Measurements from ENCODE around the gene RNF227. TPM values are rescaled to one million over a fixed set of nuclear protein-coding genes. Genes with fewer than 3 reads are reported as not detected.

RNF227 gene
- total RNA-seq, 1 experiment from 2014 or later = 5.0 TPM

DNA sequence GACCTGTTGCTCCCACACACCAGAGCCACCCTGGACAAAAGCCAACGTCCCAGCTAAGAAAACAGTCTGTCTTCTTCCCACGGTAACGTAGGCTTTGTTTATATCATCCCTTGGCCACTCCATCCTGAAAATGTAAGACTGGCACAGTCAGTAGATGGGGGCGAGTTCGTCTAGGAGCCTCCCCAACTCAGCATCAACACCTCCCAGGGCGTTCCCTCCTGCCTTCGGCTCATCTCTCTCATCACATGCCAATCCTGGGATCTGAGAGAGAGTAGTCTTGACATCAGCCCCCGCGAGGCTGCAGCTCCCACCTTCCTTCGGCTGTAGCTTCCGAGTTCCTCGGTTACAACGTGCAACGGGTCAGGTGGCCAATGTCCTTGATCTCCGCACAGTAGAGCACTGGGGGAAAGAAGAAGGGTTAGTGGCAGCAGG, 894 bp downstream of the RNF227 start:
- Mint-ChIP-seq H3K36me3 (ENCODE audit: insufficient read depth, unreplicated experiment) (peaks cover 26% of the 10 kb centered on the region), H3K27ac (ENCODE audit: unreplicated experiment) (peak overlapping the region; percentile 92), H3K4me3 (ENCODE audit: unreplicated experiment) (peak overlapping the region; percentile 85), H3K9me3 (ENCODE audit: unreplicated experiment) (no peaks in the 10 kb centered on the region), H3K27me3 (ENCODE audit: insufficient read depth, unreplicated experiment) (no peaks in the 10 kb centered on the region), H3K4me1 (ENCODE audit: low read depth, unreplicated experiment) (no peaks in the 10 kb centered on the region)
- BruUV-seq (replicated peaks) = no TSS peak
- intact Hi-C loops (cut with micrococcal nuclease; ENCODE audit: unreplicated experiment) = loop anchor here (2.0 to 10.0 kb wide), 2 partner anchors 142 to 170 kb away; no protein-coding TSS in a partner anchor
- DNase-seq = no peak
- ChIA-PET CTCF (interaction anchor here (1.0 to 2.9 kb wide), 3 partner anchors 17 to 126 kb away, joined by 3 to 21 read pairs (median 14); partner anchors contain the start of genes CNTROB and TRAPPC1), POLR2A (interaction anchor here (0.8 to 1.7 kb wide), 4 partner anchors 17 to 380 kb away, joined by 3 to 10 read pairs (median 4); partner anchors contain the start of genes CNTROB, SLC25A35 and TRAPPC1)
- no peaks in the 10 kb centered on the region for H3K36me3 ChIP-seq (ENCODE audit: control insufficient read depth, insufficient read depth, low read length)
- H3K4me3 ChIP-seq (ENCODE audit: low read depth, low read length) = peak overlapping the region; percentile 61
- 0 out of 2 replicates have a peak, but pooled peaks cover 3% of the 10 kb centered on the region for H3K4me1 ChIP-seq
- TF ChIP-seq, protein P1, sequence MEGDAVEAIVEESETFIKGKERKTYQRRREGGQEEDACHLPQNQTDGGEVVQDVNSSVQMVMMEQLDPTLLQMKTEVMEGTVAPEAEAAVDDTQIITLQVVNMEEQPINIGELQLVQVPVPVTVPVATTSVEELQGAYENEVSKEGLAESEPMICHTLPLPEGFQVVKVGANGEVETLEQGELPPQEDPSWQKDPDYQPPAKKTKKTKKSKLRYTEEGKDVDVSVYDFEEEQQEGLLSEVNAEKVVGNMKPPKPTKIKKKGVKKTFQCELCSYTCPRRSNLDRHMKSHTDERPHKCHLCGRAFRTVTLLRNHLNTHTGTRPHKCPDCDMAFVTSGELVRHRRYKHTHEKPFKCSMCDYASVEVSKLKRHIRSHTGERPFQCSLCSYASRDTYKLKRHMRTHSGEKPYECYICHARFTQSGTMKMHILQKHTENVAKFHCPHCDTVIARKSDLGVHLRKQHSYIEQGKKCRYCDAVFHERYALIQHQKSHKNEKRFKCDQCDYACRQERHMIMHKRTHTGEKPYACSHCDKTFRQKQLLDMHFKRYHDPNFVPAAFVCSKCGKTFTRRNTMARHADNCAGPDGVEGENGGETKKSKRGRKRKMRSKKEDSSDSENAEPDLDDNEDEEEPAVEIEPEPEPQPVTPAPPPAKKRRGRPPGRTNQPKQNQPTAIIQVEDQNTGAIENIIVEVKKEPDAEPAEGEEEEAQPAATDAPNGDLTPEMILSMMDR (IDR thresholded peaks at IDR 0.05; ENCODE audit: insufficient read depth in 1 of 2, low read depth in 1 of 2, low read length in 1 of 2, severe bottlenecking in 1 of 2, unreplicated experiment in 1 of 2) = no peak
- H3K27me3 ChIP-seq (replicated peaks; ENCODE audit: control insufficient read depth, insufficient read depth, low read length) = no peaks in the 10 kb centered on the region
- no peaks in the 10 kb centered on the region for H3K9me3 ChIP-seq

DNA sequence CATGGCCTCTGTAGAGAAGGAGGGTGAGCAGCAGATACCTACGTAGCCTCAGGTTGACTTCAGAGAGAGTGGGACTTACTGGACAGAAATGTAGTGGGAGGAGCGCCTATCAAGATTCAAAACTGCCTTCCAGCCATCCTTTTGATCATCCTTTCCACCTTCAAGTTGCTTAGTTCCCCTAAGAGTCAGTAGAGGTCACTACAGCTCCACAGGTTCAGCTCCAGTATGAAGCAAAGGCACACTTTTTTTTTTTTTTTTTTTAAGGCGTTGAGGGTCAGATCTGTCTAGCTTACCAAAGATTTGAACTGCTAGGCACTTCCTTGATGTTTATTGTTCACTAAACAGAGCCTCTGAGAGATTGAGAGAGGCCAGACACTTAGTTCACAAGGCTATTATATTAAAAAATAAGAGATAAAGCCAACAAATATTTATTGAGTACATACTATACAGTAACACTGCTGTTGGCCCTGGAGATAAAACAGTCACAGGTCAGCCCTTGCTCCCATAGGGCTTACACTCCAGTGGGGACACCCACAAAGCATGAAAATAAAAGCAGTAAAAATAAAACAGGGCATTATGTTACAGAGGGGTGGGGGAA, 3.1 kb downstream of the RNF227 start:
- POLR2A ChIA-PET = interaction anchor here (0.6 kb wide), 5 partner anchors 13 to 298 kb away, joined by 3 to 6 read pairs (median 4); partner anchors contain the start of gene FXR2
- no peaks in the 10 kb centered on the region for H3K36me3 ChIP-seq (ENCODE audit: control insufficient read depth, insufficient read depth, low read length)
- TF ChIP-seq, protein P1 (IDR thresholded peaks at IDR 0.05; ENCODE audit: insufficient read depth in 1 of 2, low read depth in 1 of 2, low read length in 1 of 2, severe bottlenecking in 1 of 2, unreplicated experiment in 1 of 2) = peak; percentile 29 to 68
- H3K4me1 Mint-ChIP-seq (ENCODE audit: low read depth, unreplicated experiment) = no peaks in the 10 kb centered on the region
- H3K9me3 Mint-ChIP-seq (ENCODE audit: unreplicated experiment) = no peaks in the 10 kb centered on the region
- H3K27ac Mint-ChIP-seq (ENCODE audit: unreplicated experiment) = no peak overlapping the region
- no peak overlapping the region for H3K4me3 Mint-ChIP-seq (ENCODE audit: unreplicated experiment)
- no TSS peak for BruUV-seq (replicated peaks)
- H3K4me1 ChIP-seq = 0 out of 2 replicates have a peak, but pooled peaks cover 3% of the 10 kb centered on the region
- H3K27me3 ChIP-seq (replicated peaks; ENCODE audit: control insufficient read depth, insufficient read depth, low read length) = no peaks in the 10 kb centered on the region
- intact Hi-C loops (cut with micrococcal nuclease; ENCODE audit: unreplicated experiment) = loop anchor here (1.0 to 10.0 kb wide), 4 partner anchors 19 to 168 kb away; partner anchors contain the start of gene CNTROB
- H3K27me3 Mint-ChIP-seq (ENCODE audit: insufficient read depth, unreplicated experiment) = no peaks in the 10 kb centered on the region
- no peak overlapping the region for H3K4me3 ChIP-seq (ENCODE audit: low read depth, low read length)
- DNase-seq = peak; percentile 50 to 62
- no peaks in the 10 kb centered on the region for H3K9me3 ChIP-seq
- CTCF ChIA-PET = interaction anchor here (0.6 to 1.9 kb wide), 8 partner anchors 19 to 695 kb away, joined by 3 to 8 read pairs (median 4); partner anchors contain the start of genes CNTROB and TRAPPC1
- peaks cover 32% of the 10 kb centered on the region for H3K36me3 Mint-ChIP-seq (ENCODE audit: insufficient read depth, unreplicated experiment)

DNA sequence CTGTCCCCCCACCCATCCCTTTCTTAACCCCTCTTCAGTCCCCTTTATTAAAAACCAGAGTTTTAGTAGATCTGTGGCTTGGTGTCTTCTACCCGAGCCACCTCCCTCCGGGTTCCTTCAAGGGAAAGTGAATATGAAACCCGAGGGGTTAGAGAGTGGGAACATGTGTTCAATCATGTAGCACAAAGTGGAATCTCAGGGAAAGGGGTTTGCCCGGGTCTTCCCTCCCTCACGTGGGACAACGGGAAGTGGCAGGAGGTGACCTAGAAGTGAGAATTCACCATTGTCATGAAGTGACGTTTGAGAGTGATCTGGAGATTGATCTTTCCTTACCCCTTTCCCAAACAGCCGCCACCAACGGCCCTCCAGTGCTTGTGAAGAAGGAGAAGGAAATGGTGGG, 5.0 kb downstream of the RNF227 start:
- no TSS peak for BruUV-seq (replicated peaks)
- Mint-ChIP-seq H3K27ac (ENCODE audit: unreplicated experiment) (no peak overlapping the region), H3K36me3 (ENCODE audit: insufficient read depth, unreplicated experiment) (peaks cover 29% of the 10 kb centered on the region), H3K9me3 (ENCODE audit: unreplicated experiment) (no peaks in the 10 kb centered on the region), H3K4me3 (ENCODE audit: unreplicated experiment) (no peak overlapping the region), H3K27me3 (ENCODE audit: insufficient read depth, unreplicated experiment) (no peaks in the 10 kb centered on the region), H3K4me1 (ENCODE audit: low read depth, unreplicated experiment) (no peaks in the 10 kb centered on the region)
- H3K4me3 ChIP-seq (ENCODE audit: low read depth, low read length) = no peak overlapping the region
- H3K36me3 ChIP-seq (ENCODE audit: control insufficient read depth, insufficient read depth, low read length) = no peaks in the 10 kb centered on the region
- H3K27me3 ChIP-seq (replicated peaks; ENCODE audit: control insufficient read depth, insufficient read depth, low read length) = no peaks in the 10 kb centered on the region
- ChIA-PET POLR2A (no interaction called here), CTCF (no interaction called here)
- intact Hi-C loops (cut with micrococcal nuclease; ENCODE audit: unreplicated experiment) = loop anchor here (10.0 kb wide), 1 partner anchor 166 kb away; no protein-coding TSS in a partner anchor
- no peak for DNase-seq
- no peaks in the 10 kb centered on the region for H3K4me1 ChIP-seq
- TF ChIP-seq, protein P1 (IDR thresholded peaks at IDR 0.05; ENCODE audit: insufficient read depth in 1 of 2, low read depth in 1 of 2, low read length in 1 of 2, severe bottlenecking in 1 of 2, unreplicated experiment in 1 of 2) = no peak
- H3K9me3 ChIP-seq = no peaks in the 10 kb centered on the region
